Activated CD8-positive, alpha-beta memory T cell treated with anti-CD3 and anti-CD28 coated beads, Interleukin-2, amount 50 U/mL, for 4 hours (primary cell): Measurements from ENCODE around the gene COG6.

Experiments
- DNase-seq: peaks from one replicate; pipeline ENCODE4 v3.0.0-alpha.2; 2020

Gene COG6

GRCh38 chr13:39776439-39776838, 121.0 kb downstream of the COG6 start:
- DNase-seq: no peak

- DNase-seq: no peak
These were observed 121.6 kb downstream of the COG6 start for GRCh38 chr13:39777021-39777420.

- DNase-seq: peak; percentile 26
These were observed 122.1 kb downstream of the COG6 start for GRCh38 chr13:39777527-39778061.

GRCh38 chr13:39779337-39780265, 124.1 kb downstream of the COG6 start:
- peak; percentile 29 for DNase-seq

- DNase-seq: no peak
These were observed 125.2 kb downstream of the COG6 start for GRCh38 chr13:39780711-39781110.

GRCh38 chr13:39781381-39781780, 125.9 kb downstream of the COG6 start:
- DNase-seq: no peak

GRCh38 chr13:39783051-39783450, 127.6 kb downstream of the COG6 start:
- no peak for DNase-seq

- no peak for DNase-seq
These were observed 128.9 kb downstream of the COG6 start for GRCh38 chr13:39784347-39784746.

- DNase-seq: no peak
These were observed 130.6 kb downstream of the COG6 start for GRCh38 chr13:39786091-39786490.

- DNase-seq: no peak
These were observed 131.6 kb downstream of the COG6 start for GRCh38 chr13:39787086-39787487.

GRCh38 chr13:39788102-39788501, 132.6 kb downstream of the COG6 start:
- DNase-seq: no peak

GRCh38 chr13:39789451-39789850, 134.0 kb downstream of the COG6 start:
- no peak for DNase-seq
